GM11168 (cell line): ENCODE measurements around the gene GPRC5B.

ENCODE experiments used
- in situ Hi-C: fragments of 300-500 bp; cut with MboI; formaldehyde crosslinking; loops from one replicate; pipeline ENCODE4 v1.12.0; 2022; ENCODE audit warnings: low sequenced_read_pairs; ENCODE audit not compliant: unreplicated experiment

GPRC5B gene

DNA sequence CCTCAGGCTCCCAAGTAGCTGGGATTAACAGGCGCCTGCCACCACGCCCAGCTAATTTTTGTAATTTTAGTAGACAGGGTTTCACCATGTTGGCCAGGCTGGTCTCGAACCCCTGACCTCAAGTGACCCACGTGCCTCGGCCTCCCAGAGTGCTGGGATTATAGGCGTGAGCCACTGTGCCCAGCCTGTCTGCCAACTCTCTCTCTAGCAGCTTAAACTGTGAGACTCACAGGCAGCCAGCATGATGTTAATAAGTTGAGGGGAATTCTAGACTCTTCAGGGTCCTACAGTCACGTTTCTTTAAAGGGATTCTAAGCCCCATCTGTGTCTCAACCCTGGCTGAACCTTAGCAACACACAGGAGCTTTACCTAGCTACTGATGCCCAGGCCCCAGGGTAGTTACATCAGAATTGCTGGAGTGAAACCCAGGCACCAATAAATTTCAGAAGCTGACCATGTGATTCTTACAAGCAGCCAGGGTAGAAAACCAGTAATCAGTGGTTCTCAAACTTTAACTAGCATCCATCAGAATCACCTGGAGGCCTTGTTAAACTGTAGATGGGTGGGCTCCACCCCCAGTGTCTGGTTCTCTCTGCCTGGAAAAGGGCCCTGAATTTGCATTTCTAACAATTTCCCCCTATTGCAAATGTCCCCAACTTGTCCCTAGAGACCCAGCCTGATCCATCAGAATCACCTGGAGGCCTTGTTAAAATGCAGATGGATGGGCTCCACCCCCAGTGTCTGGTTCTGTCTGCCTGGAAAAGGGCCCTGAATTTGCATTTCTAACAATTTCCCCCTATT is 30.7 kb downstream of the GPRC5B start:
- in situ Hi-C loops: no loop called here

DNA sequence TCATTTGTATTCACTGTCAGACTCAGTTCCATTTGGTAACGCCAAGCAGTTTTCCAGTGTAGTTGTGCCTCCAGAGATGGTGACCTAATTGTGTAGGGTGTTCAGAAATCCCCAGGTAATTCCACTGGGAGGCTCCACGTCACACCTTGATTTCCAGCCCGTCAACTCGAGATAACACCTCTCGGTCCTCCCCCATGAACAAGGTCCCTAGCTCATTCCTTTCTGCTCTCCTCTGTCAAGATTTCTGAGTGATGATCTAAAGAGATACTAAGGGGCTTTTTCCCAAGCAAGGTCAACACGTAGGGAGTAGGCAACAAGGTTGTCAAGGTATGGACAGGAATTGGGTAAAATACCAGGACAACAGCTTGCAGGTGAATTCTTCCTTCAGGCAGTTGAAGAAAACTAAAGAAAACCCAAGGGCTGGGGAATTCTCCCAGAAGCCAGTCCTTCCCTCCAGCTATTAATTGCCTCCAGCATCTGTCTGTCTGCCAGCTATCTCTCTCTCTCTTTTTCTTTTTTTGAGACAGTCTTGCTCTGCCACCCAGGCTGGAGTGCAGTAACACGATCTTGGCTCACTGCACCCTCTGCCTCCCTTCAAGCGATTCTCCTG is 31.4 kb downstream of the GPRC5B start:
- in situ Hi-C loops: no loop called here

DNA sequence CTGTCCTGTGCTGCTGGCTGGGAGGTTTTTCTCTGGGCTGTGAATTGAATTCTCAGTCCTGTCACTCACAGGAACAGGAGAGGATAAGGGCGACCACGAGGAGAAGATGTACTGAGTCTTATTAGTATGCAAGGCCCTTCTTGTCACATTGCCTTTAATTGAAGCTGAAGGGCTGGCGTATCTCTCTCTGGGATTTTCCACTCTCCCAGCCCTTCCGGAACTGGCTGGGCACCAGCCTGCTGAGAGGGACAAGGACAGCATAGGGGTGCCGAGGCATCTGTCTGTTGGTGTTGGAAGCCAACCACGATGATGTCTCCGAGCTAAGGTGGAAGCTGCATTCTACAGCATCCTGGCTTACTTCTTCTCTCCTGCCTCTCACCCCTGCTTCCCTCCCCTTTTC is 33.2 kb downstream of the GPRC5B start:
- in situ Hi-C loops: no loop called here

DNA sequence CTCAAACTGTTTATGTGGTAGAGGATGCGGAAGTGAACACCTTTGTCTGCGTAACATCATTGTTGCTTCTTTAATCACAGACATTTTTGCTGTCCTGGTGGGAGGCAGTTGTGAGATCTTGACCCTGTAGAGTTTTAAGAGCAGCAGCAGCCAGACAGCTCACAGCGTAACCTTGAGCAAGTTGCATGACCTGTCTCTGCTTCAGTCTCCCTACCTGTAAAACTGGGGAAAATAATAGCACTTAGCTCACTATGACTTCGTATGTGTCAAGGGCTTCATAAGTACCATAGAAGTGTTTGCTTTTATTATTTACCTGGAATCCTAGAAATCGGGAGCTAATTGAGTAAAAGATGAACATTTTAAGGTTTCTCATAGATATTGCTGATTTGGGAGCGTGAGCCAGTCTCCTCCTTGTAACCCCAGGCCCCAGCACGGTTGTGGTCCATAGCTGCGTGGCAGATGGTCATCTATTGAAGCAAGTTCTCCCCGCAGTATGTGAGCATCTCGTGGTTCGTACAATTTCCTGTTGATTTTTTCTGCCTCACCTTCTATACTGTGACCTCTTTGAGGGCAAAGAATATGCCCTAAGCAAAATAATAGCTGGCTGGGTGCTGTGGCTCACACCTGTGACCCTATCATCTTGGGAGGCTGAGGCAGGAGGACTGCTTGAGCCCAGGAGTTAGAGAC is 34.4 kb downstream of the GPRC5B start:
- in situ Hi-C loops: no loop called here

DNA sequence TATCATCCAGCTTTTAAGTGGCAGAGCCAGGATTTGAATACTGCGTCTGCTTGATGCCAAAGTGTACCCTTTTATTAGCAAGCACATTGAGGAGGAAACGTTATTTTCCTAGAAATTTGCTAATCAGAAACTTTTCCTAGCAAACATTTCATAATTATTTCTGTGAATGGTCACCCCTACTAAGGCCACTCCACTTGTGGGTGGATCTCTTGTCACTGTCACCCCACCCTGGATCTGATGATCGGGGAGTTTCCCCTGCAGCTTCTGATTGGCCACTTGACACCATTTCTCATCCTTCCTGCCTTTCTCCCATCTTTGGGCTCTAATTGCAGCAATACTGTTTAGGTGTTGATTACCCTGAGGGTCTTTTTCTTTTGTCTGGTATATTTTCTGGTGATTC is 35.9 kb downstream of the GPRC5B start:
- in situ Hi-C loops: no loop called here

DNA sequence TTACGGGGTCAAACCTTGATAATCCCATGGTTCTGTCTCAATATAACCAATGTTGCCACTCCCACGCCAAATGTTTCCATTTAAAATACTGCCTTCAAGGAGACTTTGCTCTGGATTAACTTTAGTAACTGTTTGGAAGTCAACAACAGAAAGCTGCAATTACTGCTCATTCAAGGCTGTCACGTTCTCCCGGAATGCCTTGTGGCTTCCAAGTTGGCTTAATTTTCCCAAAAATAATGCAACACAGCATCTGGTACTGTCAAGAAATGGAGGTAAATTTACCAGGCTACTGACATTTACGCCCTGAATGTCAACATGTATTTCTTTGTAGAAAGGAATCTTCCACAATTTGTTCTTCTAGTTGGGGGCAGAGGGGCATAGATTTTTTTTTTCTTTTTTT is 38.2 kb downstream of the GPRC5B start:
- in situ Hi-C loops: no loop called here

DNA sequence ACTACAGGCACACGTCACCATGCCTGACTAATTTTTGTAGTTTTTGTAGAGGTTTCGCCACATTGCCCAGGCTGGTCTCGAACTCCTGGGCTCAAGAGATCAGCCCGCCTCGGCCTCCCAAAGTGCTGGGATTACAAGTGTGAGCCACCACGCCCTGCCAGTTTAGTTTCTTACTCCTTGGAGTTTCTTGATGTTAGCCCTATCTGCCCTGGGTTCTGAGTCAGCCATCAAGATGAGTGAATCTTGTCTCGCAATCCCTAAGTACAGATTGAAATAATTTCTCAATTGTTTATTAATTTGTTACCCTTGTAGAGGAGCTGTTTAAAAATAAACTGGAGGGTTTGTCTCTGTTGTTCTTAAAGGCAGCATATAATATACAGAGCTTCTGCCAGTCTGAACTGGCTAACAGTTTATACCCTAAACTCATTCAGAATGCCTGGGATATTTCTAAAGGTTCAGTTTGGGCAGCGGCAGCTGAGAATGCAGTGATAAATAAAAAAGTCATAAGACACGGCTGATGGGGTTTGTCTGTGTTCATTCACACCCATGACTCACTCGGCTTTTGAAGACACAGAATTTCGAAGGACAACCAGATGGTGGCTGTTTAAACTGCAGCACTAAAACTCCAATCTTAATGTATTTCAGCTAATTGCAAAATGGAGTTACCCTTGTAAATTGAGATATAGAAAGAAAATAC is 39.6 kb downstream of the GPRC5B start:
- in situ Hi-C loops: no loop called here

DNA sequence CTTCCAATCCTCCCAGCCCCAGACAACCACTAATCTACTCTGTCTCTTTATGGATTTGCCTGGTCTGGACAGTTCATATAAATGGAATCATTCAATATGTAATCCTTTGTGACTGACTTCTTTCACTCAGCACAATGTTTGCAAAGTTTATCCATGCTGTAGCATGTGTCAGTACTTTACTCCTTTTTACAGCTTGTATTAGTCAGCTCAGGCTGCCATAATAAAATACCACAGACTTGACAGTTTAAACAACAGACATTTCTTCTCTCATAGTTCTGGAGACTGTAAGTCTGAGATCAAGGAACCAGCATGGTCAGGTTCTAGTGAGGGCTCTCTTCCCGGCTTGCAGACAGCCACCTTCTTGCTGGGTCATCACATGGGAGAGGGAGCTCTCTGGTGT is 41.3 kb downstream of the GPRC5B start:
- in situ Hi-C loops: no loop called here

DNA sequence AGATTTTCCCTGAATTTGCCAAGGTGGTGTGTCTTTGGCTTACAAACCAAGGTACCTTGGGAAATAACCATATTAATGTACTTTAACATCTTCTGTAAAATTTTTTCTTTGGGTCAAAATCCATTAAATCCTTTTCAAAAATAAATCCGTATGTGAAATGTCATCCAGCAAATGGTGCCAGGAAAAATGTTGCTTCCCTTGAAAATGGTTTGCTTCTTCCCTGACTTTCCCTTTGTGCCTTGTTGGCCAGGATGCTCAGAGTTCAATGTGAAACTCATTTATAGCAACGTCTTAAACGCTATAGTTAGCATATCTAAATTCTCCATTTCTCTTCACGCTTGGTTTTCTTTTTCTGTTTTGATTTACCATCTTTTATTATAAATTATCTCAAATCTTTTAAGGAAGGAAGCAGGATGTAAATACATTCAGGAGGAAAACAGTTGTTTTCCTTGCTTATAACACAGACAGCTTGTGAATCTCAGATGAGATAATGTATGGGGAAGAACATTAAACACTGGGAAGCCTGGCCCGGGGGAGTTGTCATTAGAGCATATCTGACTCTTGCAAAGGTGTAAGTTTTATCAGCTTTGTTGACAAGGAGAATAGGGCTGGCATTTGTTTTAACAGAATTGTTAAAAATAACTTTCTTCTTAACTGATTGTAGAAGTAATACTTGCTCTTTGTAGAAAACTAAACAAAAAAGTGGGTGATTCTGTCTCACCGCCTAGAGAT is 42.1 kb downstream of the GPRC5B start:
- in situ Hi-C loops: no loop called here

DNA sequence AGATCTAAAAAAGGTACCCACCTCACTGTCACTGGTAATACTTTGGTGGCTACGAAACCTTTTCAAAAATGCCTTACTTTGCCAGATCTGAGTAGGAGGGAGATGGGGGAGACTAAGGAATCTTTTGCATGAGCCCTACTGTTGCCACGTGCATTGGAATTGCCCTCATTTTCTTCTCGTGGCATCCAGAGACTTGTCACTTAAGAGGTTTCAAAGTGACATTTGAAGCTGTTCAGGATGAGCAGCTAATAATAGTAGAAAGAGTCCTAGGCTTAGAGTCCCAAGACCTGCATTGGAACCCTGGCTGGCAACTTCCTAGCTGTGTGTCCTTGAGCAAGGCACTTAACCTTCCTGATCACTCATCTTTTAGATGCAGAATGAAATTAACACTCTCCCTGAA is 43.5 kb downstream of the GPRC5B start:
- in situ Hi-C loops: no loop called here

DNA sequence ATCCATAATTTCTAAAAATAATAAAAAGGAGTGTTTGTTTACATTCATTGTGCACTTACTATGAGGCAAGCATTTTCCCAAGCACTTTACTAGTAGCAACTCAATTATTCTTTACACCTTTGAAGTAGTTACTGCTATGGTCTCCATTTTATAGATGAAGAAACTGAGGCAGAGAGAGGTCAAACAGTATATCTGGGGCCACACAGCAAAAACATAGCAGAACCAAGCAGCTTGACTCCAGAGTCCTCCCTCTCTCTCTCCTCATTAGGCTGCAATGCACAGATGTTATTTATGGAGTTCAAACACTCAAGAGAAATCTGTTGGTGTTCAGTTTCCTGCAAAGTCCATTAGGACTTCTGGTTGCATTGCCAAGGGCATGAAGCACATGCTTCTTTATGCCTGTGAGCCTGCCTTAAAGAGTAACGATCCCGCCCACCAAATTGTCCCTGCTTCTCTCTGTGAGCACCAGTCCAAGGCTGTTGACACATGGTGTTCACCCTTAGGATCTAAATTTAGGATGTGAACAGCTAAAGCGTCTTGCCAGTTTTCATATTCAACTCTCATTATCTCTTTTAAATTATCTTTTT is 44.0 kb downstream of the GPRC5B start:
- in situ Hi-C loops: no loop called here

DNA sequence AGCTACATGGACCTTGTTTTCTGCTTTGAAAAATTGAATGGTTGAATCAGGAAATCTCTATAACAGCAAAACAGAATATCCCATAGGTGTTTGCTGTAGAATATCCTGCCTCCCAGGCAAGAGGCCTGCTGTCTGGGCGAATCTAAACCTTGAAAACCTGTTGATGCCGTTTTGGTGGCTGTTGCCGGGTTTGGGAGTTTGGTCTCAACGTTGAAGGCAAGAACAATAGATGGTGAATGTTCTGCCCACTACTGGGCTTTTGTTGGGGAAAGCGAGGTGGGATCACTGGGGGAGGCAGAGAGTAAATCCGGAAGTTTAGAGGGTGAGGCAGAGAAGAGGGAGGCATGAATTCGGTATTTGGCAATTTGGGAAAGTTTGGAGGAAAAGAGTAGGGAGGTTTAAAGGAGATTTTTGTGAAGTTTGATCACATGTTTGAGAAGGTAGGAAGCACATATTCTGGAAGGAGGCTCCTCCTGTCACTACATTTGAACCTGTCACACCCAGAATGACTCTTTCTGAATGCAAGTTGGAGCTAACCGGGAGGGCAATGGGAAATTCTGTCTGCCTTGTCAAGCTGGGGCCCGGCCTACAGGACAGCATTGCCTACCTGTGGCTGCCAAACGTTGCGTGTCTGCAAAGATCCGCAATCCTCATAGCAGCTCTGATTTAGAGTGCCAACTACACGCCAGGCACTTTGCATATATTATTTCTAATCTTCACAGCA is 46.5 kb downstream of the GPRC5B start:
- in situ Hi-C loops: no loop called here

DNA sequence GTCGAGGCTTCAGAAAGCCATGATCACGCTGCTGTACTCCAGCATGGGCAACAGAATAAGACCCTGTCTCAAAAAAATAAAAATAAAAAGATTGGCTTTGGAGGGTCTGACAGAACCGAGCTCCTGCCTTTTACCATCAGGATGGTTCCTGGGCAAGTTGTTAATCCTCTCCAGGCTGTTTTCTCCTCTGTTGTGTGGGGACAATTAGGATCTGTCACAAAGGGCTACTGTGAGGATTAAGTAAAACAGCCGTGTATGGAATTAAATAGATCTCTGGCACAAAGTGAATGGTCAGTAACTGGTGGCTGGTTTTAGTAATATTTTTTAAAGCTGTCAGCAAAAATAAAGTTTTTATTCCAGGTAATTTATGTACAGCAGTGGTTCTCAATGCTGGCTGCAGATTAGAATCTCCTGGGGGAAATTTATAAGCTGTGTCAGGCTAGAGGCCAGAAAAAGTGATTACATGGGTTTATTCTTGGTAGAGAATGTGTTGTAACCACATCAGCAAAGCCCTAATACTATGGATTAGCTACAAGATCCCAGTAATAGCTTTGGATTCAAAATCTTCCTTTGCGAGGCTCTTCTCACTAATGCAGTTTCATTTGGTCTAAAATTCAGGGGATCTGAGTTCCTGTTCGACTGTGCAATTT is 47.2 kb downstream of the GPRC5B start:
- in situ Hi-C loops: no loop called here

DNA sequence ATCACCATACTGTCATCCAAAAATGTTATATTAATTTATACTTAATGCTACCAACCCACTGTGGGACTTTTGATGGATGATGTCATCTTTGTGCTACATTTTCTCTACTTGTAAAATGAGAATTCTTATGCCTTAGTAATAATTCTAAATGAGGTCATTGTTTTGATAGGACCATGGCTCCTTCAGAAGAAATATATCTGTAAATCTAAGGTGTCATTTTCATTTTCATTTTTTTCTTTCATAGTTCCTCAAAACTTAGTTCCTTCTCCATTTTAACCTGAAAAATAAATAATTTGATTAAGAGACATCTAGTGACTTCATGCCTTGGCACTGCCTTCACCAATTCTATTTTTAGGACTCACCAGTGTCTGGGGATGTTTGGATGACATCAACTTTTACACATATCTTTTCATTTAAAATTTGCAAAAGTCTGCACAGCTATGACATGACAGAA is 48.7 kb downstream of the GPRC5B start:
- in situ Hi-C loops: no loop called here

DNA sequence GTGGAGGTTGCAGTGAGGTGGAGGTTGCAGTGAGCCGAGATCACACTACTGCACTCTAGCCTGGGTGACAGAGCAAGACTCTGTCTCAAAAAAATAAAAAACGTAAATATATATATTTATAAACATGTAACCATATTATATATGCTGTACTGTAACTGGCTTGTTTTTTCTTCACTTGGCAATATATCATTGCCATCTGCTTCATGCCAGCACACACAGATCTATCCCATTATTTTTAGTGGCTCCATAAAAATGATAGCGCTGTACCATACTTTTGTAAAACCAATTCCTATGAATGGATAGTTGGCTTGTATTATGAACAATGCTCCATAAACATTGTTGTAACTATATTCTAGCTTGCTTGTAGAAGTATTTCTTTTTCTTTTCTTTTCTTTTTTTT is 49.5 kb downstream of the GPRC5B start:
- in situ Hi-C loops: no loop called here

DNA sequence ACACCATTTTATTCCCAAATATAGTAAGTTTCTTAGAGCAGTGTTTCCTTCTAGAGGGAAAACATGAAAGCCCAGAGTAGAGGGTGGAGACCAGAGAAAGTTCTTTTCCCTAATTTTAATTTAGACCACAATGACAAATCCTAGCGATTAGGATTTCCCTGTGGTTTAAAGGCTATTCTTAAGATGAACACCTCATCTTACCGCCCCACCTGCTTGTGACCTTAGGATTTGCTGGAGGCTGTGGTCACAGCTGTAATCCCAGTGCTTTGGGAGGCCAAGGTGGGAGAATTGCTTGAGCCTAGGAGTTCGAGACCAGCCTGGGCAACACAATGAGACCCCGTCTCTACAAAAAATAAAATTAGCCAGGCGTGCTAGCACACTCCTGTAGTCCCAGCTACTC is 51.1 kb downstream of the GPRC5B start:
- in situ Hi-C loops: no loop called here

DNA sequence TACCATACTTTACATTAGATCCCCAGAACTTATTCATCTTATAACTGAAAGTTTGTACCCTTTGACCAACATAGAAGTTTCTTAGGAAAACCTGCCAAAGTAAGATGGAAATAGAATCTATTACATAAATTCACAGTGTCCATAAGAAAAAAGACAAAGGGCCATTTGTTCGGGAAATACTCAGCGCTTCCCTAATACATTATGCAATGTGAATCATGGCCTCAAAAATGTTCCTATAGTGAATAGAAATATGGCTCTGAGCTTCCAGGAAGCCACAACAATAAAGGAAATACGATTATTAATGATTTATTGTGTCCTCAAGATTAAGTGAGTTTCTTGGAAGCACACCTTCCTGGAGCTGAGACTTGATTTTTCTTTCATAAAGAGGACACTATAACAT is 51.5 kb downstream of the GPRC5B start:
- in situ Hi-C loops: no loop called here

DNA sequence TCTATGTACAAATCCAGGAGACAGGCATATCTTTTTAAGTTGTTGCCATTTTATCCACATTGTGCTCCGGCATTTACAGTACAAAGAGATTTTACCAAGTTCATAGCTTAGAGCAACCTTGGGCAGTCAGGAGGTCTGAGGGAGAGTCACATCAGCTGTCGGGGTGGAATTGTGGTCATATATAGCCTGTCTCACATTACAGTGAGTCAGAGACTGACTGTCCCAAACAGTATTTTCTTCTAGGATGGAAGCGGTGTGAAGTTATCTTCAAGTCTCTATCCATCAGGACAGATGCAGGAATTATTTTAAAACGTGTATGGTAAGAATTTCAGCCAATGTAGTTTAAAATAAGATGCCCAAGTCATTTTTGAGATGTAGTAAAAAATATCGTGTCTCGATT is 53.0 kb downstream of the GPRC5B start:
- in situ Hi-C loops: no loop called here
